Measurements from ENCODE around the gene TLL2.
A peak's percentile ranks its signal among the peaks of the same experiment; 100 is the strongest.

The TLL2 gene

DNA sequence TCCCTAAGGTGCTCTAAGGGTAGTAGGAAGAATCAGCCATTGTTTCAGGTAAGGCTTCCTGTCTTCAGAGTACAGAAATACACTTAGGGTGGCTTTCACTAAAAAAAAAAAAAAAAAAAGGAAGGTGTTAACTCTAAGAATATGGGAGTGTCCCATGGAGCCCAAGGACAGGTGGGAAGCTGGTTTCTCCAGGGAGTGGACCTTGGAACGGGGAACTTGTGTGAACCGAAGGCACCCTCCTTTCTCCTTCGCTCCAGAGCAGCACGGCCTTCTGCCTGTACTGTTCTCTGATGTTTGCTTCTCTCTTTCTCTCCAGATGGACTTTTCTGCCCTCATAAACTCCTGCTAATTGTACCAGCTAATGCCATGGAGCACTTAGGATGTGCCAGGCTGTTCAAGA is 161.1 kb downstream of the TLL2 start:
- no peak for DNase-seq

- no peak for DNase-seq
Measured at GRCh38 chr10:96352027-96352426, 161.7 kb downstream of the TLL2 start.

- DNase-seq: no peak
Measured at GRCh38 chr10:96346295-96346694, 167.4 kb downstream of the TLL2 start.

GRCh38 chr10:96345222-96345621 is 168.5 kb downstream of the TLL2 start:
- DNase-seq: no peak

DNA sequence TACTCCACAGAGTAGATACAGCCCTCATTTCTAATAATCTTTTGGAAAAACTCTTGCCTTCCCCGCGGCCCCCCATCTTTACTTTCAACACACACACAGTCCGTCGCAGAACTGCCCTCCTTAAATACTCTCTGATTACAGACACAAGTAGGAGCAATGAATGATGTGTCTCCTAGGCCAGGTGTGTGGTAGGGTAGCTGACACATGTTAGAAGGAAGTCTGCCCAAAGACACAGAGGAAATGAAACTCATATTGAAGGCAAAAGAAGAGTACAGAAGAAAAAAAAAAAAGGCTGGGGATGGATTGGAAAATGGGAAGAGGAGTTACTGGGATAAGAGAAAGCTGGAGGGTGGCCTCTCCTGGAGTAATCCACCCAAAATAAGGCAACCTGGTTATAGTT is 169.5 kb downstream of the TLL2 start:
- DNase-seq: no peak

GRCh38 chr10:96342402-96342801 is 171.3 kb downstream of the TLL2 start:
- no peak for DNase-seq

DNA sequence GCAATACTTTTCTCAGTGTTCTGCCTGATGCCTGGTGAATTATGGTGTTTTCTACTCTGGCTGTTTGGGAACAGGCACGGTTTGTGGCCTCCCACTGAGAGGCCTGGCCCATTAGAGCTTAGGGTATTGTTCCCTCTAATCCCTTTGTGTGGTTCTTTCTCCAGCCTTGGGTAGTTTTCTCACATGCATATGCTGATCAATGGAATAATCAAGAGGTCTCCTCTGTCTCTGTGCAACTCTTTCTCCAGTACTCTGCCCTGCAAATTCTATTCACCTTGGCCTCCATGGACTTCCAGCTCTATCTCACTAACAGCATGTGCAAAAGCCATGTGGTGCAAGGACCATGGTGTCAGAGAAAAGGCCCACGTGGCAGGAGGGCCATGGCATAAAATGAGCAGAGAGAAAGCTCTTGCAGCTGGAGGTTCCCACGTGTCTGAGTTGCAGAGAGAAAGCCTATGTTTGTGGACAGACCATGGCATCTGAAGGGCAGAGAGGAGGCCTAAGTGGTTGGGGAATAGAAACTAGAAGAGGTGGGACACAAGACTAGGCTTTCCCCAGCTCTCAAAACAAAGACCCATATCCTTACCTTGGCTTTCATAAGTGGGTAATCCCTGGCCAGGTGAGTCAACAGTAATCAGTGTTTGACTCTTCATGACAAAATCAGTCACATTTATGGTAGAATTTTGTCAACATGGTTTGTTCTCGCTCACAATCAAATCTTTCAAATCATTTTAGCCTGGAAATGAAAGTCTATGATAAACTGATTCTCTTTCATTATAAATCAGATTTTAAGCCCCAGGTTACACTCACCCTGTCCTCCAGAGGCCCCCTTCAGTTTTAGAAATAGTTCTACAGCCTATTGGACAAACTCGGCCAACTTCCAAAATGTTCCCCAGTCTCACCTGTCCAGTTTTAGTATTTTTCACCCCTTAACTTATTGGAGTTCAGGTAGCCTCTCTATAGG is 172.2 kb downstream of the TLL2 start:
- DNase-seq: no peak

GRCh38 chr10:96339956-96340904 is 173.5 kb downstream of the TLL2 start:
- peak; percentile 41 for DNase-seq

- DNase-seq: no peak
Measured at GRCh38 chr10:96339383-96339782, 174.3 kb downstream of the TLL2 start.

DNA sequence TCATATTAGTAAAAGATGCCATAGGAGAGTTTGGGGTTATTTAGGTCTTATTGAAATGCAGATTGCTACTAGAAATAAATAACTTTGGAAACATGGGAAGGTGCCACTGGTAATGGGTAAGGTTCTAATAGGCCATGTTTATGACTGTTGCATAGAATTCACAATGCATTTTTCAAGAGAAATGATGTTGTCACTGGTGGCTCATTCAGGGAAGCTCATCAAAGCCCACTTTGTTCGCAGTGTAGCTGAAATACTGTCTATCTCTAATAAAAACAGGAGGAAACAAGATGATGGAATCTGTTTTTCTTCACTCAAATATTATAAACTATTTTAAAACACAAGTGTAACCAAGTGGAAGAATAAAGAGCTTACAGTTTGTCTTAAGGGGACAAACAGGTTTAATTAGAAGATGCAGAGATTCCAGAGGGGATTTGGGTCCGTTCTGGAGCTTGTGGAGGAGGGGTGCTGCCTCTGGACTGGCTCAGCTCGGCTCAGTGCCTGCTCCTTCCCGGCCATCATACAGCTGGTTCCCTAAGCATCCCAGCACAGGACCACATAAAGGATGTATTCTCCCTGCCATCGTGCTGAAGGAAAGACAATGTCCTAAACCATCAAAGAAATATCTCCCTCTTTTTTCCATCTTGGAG is 175.3 kb downstream of the TLL2 start:
- no peak for DNase-seq

DNA sequence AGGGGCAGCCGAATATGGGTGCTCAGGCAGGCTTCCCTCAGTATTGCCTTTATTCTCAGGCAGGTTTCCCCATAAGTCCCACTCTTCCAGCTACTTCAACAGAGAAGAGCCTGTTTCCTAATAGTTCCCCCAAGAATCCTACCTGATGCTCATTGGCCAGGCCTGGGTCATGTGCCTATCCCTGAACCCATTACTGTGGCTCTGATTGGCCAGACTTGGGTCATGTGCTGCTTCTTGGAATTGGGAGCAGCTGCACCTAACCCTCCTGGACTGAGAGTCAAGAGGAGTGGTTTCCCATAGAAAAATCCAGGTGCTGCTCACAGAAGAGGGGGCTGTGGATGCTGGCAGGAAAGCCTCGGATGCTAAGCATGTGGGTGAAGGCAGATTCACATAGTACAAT is 176.6 kb downstream of the TLL2 start:
- DNase-seq: no peak

DNA sequence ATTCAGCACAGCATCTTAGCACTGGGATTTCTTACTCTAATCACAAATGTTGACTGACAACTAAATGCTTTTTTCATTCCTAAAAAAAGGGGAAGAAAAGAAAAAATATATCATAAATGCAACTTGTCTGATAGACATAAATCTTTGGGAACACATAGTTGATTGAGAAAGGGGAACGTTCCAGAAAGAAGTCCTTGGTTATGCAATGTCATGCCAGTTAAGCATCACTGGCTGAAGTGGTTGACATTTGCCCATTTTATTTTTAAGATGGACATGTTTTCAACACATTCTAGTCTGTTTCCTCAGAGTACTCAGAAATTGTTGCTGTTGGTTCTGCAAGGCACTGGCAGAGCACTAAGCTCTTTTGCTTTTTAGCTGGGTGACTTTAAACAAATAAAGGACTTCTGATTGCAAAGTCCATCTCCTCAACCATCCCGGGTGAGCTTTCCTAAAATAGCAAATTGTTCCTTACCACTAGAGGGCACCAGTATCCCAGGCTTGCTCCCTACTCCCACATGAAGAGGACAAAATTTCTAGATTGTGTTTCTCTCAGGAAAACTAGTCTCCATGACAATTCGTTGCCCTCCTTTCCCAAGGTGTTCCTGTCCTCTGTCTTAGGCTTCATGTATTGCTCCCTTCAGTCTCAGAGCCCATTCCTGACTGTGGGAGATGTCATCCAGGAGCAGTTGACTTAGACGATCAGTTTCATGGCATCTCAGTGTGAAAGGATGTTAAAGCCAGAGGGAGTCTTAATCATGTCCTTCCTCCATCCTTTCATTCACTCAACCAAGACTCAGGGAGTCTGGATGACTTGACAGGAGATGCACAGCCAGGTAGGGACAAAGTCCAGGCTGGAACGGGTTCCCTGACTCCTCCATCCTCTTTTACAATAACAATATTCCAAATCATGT is 178.9 kb downstream of the TLL2 start:
- DNase-seq: no peak

GRCh38 chr10:96333101-96333500 is 180.6 kb downstream of the TLL2 start:
- DNase-seq: no peak

- DNase-seq: no peak
Measured at GRCh38 chr10:96327462-96327861, 186.3 kb downstream of the TLL2 start.

DNA sequence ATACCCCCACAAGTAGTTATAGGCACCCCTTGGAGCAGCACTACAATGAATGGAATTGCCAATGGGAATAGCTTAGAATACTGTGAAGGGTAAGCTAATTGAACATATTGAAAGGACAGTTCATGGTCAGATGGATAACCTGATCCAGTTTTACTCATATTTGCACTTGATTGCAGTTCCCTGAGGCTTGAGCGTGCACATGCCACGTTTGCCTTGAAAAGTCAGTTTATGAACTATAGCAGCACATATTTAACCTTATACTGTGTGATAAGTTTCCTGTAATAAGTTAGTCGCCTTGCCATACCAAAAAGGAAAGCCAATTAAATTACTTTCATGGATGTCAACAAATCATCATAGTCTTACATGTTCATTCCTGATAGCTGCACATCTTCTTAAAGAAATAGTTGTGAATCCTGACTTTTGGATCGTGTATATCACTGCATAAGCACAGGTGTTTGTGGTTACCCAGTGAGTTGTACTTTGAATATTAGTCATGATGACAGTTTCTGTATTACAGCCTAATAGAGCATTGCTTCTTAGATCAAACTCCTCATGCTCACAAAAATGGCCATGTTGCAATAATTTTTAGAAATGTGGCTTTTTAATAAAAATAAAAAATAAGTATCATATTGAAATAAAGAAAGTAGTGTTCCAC is 187.9 kb downstream of the TLL2 start:
- no peak for DNase-seq

- no peak for DNase-seq
Measured at GRCh38 chr10:96324447-96324846, 189.3 kb downstream of the TLL2 start.

- DNase-seq: no peak
Measured at GRCh38 chr10:96322275-96322674, 191.5 kb downstream of the TLL2 start.

DNA sequence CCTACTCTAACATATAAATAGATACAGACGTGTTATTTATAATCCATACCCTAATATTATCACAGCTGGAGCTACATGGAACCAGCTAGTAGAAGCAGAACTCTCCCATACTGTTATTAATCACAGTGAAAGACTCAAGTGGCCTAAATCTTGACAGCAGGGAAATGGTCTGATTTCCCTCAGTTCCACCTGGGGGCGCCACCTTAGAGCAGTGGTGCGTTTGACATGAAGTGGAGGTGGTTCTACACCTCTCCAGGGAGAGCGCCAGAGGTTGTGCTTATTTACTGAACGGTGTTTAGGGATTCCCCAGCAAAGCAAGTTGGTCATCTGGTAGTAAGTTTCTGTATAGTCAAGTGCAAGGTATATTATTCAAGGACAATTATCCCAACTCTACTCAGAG is 191.9 kb downstream of the TLL2 start:
- no peak for DNase-seq

DNA sequence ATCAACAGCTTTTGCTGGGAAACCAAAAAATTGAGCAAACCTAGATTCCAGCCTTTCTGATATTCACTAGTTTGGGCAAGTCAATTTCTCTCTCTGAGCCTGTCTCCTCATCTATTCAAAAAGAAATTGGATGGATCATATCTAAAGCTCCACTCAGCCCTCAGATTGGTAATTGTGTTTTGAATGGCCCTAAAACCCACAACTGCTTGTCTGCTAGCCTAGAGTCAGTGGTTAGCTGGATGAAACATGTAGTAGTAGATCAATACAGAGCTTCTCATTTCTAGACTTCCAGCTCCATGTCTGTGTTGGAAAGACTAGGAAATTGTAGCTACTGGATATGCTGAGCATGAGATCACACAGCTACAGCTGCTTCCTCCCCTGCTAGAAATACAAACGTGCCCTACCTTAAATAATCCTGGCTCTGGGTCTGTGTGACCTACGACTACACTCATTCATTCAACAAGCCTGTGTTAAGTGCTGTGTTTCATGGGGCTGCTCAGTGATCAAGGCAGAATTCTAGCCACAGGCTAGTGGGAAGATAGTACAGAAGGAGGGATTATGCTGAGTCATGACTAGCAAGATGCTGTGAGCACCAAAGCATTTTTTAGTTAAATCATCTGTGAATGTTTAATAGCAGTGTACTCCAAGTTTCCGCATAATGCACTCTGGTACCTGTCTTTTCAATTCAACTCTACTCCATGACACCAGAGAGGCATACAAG is 193.8 kb downstream of the TLL2 start:
- no peak for DNase-seq

GRCh38 chr10:96317067-96317833 is 196.5 kb downstream of the TLL2 start:
- no peak for DNase-seq
